GM23248 (cell line): Measurements from ENCODE around the gene SLC9A9. TPM values are rescaled to one million over a fixed set of nuclear protein-coding genes. Genes with fewer than 3 reads are reported as not detected.
"Not testable (repeated sequence)": the region's sequence is repeated elsewhere in the genome, so short reads cannot be mapped to it uniquely, and the experiment has no call there.

Source experiments
- DNase-seq: peaks from one replicate; pipeline ENCODE4 v3.0.0-alpha.2; 2015
- H2AFZ ChIP-seq: fragments of 200-600 bp; sonication (generic); 2 replicates; pipeline ENCODE4 v1.6.1; 2016; ENCODE audit warnings: antibody characterized with exemption
- H3F3A ChIP-seq: fragments of 200-600 bp; sonication (generic); 2 replicates; pipeline ENCODE4 v1.6.1; 2016; ENCODE audit warnings: mild to moderate bottlenecking, antibody characterized with exemption, mixed run types; ENCODE audit not compliant: insufficient read depth
- H3K27ac ChIP-seq: fragments of 200-600 bp; sonication (generic); 2 replicates; pipeline ENCODE4 v1.5.1; 2016; ENCODE audit warnings: mild to moderate bottlenecking
- H3K27me3 ChIP-seq: fragments of 200-600 bp; sonication (generic); replicated peaks from 2 replicates; pipeline ENCODE4 v1.6.1; 2016; ENCODE audit warnings: mild to moderate bottlenecking; ENCODE audit not compliant: insufficient read depth
- H3K36me3 ChIP-seq: fragments of 200-600 bp; sonication (generic); 2 replicates; pipeline ENCODE4 v1.6.1; 2016; ENCODE audit warnings: low read depth, mild to moderate bottlenecking
- H3K4me1 ChIP-seq: fragments of 200-600 bp; sonication (generic); 2 replicates; pipeline ENCODE4 v1.6.1; 2016; ENCODE audit warnings: mild to moderate bottlenecking; ENCODE audit not compliant: insufficient read depth
- H3K4me2 ChIP-seq: fragments of 200-600 bp; sonication (generic); one replicate; pipeline ENCODE4 v1.6.1; 2016; ENCODE audit warnings: mild to moderate bottlenecking; ENCODE audit not compliant: unreplicated experiment
- H3K4me3 ChIP-seq: fragments of 200-600 bp; sonication (generic); 2 replicates; pipeline ENCODE4 v1.5.1; 2016; ENCODE audit warnings: mild to moderate bottlenecking
- H3K79me2 ChIP-seq: fragments of 200-600 bp; sonication (generic); 2 replicates; pipeline ENCODE4 v1.6.1; 2016; ENCODE audit warnings: mild to moderate bottlenecking; ENCODE audit not compliant: insufficient read depth
- H3K9ac ChIP-seq: fragments of 200-600 bp; sonication (generic); 2 replicates; pipeline ENCODE4 v1.6.1; 2016; ENCODE audit warnings: mild to moderate bottlenecking
- H3K9me2 ChIP-seq: fragments of 200-600 bp; sonication (generic); 2 replicates; pipeline ENCODE4 v1.6.1; 2016; ENCODE audit warnings: mixed run types, mild to moderate bottlenecking, moderate library complexity; ENCODE audit not compliant: insufficient read depth
- H3K9me3 ChIP-seq: fragments of 200-600 bp; sonication (generic); one replicate; pipeline ENCODE4 v1.6.1; 2017; ENCODE audit warnings: low read depth
- H4K20me1 ChIP-seq: fragments of 200-600 bp; sonication (generic); 2 replicates; pipeline ENCODE4 v1.6.0; 2016; ENCODE audit not compliant: insufficient read depth
- EZH2 ChIP-seq: fragments of 200-600 bp; sonication (generic); IDR thresholded peaks from 2 replicates; pipeline ENCODE4 v1.6.1; 2018; ENCODE audit warnings: antibody characterized with exemption, mild to moderate bottlenecking; ENCODE audit not compliant: insufficient read depth, poor library complexity, severe bottlenecking
- EZH2phosphoT487 ChIP-seq: fragments of 200-600 bp; sonication (generic); IDR thresholded peaks from 2 replicates; pipeline ENCODE4 v1.6.1; 2018; ENCODE audit warnings: antibody characterized with exemption, moderate library complexity, mild to moderate bottlenecking, low read depth; ENCODE audit not compliant: insufficient read depth
- WGBS, 2 experiments: methylation state at CpG; one replicate each; pipeline ENCODE4 v1.1.6; 2015 to 2017; ENCODE audit warnings: low lambda C conversion rate in 2 of 2, low coverage in 1 of 2; ENCODE audit errors: missing lambda C conversion rate in 2 of 2; 5-methylcytosine and 5-hydroxymethylcytosine counted together
- in situ Hi-C: fragments of 300-500 bp; cut with MboI; formaldehyde crosslinking; loops from 2 replicates; pipeline ENCODE4 v1.15.0; 2020
- polyA plus RNA-seq: library from polyadenylated mRNA; unstranded; fragments of >200 nt; fragmentation: Nextera tagmentation; extraction: Ambion mirVana; gene quantifications from 2 replicates; pipeline ENCODE4 v1.2.1, GENCODE V29; 2016
- total RNA-seq: library from RNA; depleted of rRNA; stranded (reverse); fragments of >200 nt; shearing (Covaris generic); gene quantifications from 2 replicates; pipeline ENCODE4 v1.2.3, GENCODE V29; 2014

SLC9A9 gene
- total and polyA plus RNA-seq, 2 experiments from 2014 or later: 2.8 to 3.2 TPM

DNA sequence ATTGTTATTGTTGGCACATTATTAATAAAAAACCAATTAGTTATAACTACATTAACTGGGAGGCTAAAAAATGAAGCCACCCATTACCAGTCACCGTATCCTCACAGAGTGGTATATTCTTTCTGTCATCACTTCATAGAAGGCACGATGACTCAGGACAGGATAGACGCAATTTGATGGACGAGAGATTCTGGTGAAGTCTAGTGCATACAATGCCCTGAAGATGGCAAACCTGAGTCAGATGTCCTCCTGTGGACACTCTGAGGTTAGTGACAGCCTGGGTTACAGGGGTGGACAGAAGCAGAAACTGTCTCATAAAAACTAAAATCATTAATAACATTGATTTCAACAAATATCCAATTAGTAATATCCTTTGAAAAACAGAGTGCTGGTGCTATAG, 150.3 kb downstream of the SLC9A9 start:
- no peak overlapping the region for H3K4me2 ChIP-seq
- H3K36me3 ChIP-seq: no peaks in the 10 kb centered on the region
- H3F3A ChIP-seq: no peaks in the 10 kb centered on the region
- no peak overlapping the region for H3K27ac ChIP-seq
- no peaks in the 10 kb centered on the region for H3K4me1 ChIP-seq
- no peaks in the 10 kb centered on the region for H3K27me3 ChIP-seq
- no peaks in the 10 kb centered on the region for H3K79me2 ChIP-seq
- DNase-seq: peak; percentile 6
- no peaks in the 10 kb centered on the region for H4K20me1 ChIP-seq
- TF ChIP-seq EZH2: no peak
- H2AFZ ChIP-seq: no peak overlapping the region
- no peak overlapping the region for H3K9ac ChIP-seq
- 76 to 83% methylated on average over 4 of the region's 4 CpGs for WGBS, 2 experiments
- no peak overlapping the region for H3K4me3 ChIP-seq
- in situ Hi-C loops: no loop called here
- no peaks in the 10 kb centered on the region for H3K9me2 ChIP-seq
- H3K9me3 ChIP-seq: no peaks in the 10 kb centered on the region

DNA sequence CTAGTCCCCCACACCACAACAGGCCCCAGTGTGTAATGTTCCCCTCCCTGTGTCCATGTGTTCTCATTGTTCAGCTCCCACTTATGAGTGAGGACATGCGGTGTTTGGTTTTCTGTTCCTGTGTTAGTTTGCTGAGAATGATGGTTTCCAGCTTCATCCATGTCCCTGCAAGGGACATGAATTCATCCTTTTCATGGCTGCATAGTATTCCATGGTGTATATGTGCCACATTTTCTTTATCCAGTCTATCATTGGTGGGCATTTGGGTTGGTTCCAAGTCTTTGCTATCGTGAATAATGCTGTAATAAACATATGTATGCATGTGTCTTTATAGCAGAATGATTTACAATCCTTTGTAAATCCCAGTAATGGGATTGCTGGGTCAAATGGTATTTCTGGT, 152.9 kb downstream of the SLC9A9 start:
- H3K9me2 ChIP-seq, H3K27me3 ChIP-seq, H3K36me3 ChIP-seq, H3K9ac ChIP-seq, H2AFZ ChIP-seq, H3K4me1 ChIP-seq, DNase-seq, H3K9me3 ChIP-seq, H3F3A ChIP-seq, H4K20me1 ChIP-seq, H3K79me2 ChIP-seq, in situ Hi-C loops, H3K27ac ChIP-seq, H3K4me3 ChIP-seq, H3K4me2 ChIP-seq: not testable (repeated sequence)
- WGBS, 2 experiments: 17 to 18% methylated on average over 2 of the region's 2 CpGs

DNA sequence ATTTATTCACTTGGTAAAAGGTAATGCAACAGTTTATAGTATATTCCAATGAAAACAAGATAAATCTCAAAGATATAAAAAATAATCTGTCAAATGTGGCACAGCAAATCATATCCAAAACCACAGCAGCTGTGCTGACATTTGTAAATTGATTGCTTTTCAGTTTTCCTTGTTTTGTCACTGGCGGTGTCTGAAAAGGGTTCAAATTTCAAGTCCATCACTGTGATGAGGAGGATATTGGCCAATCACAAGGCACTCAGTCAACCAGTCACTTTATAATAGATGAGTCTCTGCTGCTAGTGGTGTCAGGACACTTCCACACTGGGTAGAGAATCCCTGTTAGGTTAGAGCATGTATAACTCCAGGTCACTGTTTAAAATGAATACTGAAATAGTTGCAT, 154.8 kb downstream of the SLC9A9 start:
- H3K9ac ChIP-seq: no peak overlapping the region
- H3K36me3 ChIP-seq: no peaks in the 10 kb centered on the region
- H3K27ac ChIP-seq: no peak overlapping the region
- no peaks in the 10 kb centered on the region for H3K79me2 ChIP-seq
- H3K9me3 ChIP-seq: no peaks in the 10 kb centered on the region
- no peaks in the 10 kb centered on the region for H3K4me1 ChIP-seq
- no peak overlapping the region for H3K4me2 ChIP-seq
- H2AFZ ChIP-seq: no peak overlapping the region
- H3F3A ChIP-seq: no peaks in the 10 kb centered on the region
- no peak for TF ChIP-seq EZH2
- TF ChIP-seq EZH2phosphoT487: no peak
- in situ Hi-C loops: no loop called here
- no peak for DNase-seq
- H3K9me2 ChIP-seq: no peaks in the 10 kb centered on the region
- H3K4me3 ChIP-seq: no peak overlapping the region
- no peaks in the 10 kb centered on the region for H4K20me1 ChIP-seq
- H3K27me3 ChIP-seq: no peaks in the 10 kb centered on the region
- WGBS, 2 experiments: 96 to 100% methylated on average over 1 of the region's 1 CpG

DNA sequence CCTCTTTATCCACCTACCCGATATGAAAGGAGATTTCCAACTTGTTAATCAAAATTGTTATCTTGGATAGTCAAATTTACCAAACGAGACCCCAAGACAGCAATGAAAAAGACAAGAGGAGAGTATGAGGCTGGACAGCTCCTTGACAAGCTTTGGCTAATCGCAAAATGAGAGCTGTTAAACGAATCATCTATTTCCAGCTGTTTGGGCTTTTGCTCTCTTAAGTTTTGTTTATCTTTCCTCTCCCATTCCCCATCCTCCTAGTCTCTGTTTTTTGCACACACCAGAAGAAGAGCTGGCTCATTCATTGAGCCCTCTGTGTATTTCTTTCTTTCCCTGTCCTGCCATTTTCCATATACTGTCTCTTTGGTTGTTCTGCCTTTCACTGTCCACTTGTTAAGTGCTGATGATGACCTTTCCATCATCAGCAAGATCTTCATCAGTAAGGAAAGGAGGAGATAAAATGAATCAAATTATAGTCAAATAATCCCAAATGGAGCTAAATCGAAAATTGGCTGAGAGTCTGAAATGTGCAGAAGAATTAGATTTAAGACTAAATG, 161.6 kb downstream of the SLC9A9 start:
- no peaks in the 10 kb centered on the region for H4K20me1 ChIP-seq
- no peaks in the 10 kb centered on the region for H3F3A ChIP-seq
- no peaks in the 10 kb centered on the region for H3K79me2 ChIP-seq
- no peak overlapping the region for H2AFZ ChIP-seq
- TF ChIP-seq EZH2phosphoT487: no peak
- no peak for TF ChIP-seq EZH2
- WGBS, 2 experiments: 56 to 59% methylated on average over 5 of the region's 5 CpGs
- H3K4me2 ChIP-seq: no peak overlapping the region
- DNase-seq: no peak
- H3K4me3 ChIP-seq: no peak overlapping the region
- H3K27ac ChIP-seq: no peak overlapping the region
- H3K27me3 ChIP-seq: no peaks in the 10 kb centered on the region
- no peak overlapping the region for H3K9ac ChIP-seq
- H3K9me3 ChIP-seq: no peaks in the 10 kb centered on the region
- in situ Hi-C loops: no loop called here
- no peaks in the 10 kb centered on the region for H3K9me2 ChIP-seq
- H3K36me3 ChIP-seq: no peaks in the 10 kb centered on the region
- no peaks in the 10 kb centered on the region for H3K4me1 ChIP-seq

DNA sequence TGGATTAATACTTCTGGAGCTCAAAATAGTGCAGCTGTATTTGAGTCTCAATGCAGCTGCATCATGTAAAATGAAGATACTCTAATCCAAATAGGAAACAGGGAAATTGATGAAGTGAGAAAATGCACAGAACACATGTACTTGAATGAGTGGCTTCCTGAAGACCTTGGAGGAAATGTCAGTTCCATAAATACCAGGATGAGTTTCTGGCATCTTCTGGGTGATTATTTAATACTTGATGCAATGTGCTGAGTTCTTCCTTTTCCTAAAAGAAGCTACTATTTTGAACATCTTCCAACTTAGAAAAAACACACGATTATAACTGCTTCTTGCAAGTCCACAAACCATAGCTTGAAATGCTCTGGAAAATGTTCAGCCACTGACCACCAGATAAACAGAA, 162.8 kb downstream of the SLC9A9 start:
- TF ChIP-seq EZH2 (no peak), EZH2phosphoT487 (no peak)
- H3K4me2 ChIP-seq: no peak overlapping the region
- H2AFZ ChIP-seq: no peak overlapping the region
- no peaks in the 10 kb centered on the region for H3K79me2 ChIP-seq
- WGBS, 2 experiments: 5 to 7% methylated on average over 1 of the region's 1 CpG
- no peaks in the 10 kb centered on the region for H3K9me2 ChIP-seq
- H3F3A ChIP-seq: no peaks in the 10 kb centered on the region
- H3K27ac ChIP-seq: no peak overlapping the region
- H3K4me3 ChIP-seq: no peak overlapping the region
- H3K27me3 ChIP-seq: no peaks in the 10 kb centered on the region
- no peaks in the 10 kb centered on the region for H4K20me1 ChIP-seq
- H3K4me1 ChIP-seq: no peaks in the 10 kb centered on the region
- no peak overlapping the region for H3K9ac ChIP-seq
- in situ Hi-C loops: no loop called here
- DNase-seq: no peak
- no peaks in the 10 kb centered on the region for H3K36me3 ChIP-seq
- no peaks in the 10 kb centered on the region for H3K9me3 ChIP-seq
